HUDEP-2 (cell line): ENCODE measurements around the gene GSTM2.

Experiments used
- DNase-seq, 76 experiments: peaks; one replicate each; lab custom pipeline; 2025; ENCODE audit not compliant: unreplicated experiment in 76 of 76; lab: John Stamatoyannopoulos, UW

Gene GSTM2

DNA sequence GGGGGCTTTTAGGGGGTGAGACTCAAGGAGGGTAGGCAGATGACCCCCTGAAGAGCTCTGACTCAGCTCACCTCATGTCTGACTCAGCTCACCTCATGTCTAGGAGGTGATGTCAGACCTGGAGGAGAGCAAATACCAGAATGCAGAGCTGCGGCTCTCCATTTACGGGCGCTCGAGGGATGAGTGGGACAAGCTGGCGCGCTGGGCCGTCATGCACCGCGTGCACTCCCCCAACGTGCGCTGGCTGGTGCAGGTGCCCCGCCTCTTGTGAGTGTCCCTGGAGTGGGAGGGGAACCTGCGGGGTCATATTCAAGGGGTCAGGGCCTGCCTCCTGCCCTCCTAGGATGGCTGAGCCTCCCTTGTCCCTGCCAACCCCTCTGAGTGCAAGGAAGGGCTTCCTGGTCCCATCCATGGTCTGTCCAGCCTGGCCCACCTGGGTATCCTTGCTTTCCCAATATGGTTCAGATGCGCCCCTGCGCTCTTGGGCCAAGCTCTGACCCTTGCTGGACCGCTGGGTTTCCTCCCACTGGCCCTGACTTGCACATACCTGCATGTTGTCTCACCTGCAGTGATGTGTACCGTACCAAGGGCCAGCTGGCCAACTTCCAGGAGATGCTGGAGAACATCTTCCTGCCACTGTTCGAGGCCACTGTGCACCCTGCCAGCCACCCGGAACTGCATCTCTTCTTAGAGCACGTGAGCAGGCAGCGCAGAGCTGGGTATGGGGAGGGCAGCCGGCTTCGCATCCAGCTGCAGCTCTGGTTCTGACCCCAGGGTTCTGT lies 39.1 kb upstream of the GSTM2 start:
- no peak for DNase-seq

DNA sequence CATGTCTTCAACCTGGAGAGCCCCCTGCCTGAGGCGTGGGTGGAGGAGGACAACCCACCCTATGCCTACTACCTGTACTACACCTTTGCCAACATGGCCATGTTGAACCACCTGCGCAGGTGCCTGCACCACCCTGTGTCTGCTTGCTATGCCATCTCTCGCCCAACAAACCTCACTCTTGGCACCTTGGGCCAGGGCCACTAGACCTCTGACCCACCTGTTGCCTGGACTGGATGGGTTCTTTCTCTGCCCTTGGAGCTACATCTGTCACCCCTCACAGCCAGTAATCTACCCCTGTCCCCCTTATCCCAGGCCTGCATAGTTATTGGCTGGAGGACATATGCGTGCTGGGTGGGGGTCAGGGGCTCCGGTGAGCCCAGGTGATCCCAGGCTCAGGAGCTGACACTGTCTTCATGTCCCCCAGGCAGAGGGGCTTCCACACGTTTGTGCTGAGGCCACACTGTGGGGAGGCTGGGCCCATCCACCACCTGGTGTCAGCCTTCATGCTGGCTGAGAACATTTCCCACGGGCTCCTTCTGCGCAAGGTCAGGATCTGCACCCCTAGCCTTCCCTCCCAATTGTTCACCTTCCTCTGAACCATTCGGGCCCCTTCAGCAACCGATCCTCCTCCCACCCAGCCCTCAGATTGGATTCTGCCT lies 38.4 kb upstream of the GSTM2 start:
- DNase-seq: no peak

DNA sequence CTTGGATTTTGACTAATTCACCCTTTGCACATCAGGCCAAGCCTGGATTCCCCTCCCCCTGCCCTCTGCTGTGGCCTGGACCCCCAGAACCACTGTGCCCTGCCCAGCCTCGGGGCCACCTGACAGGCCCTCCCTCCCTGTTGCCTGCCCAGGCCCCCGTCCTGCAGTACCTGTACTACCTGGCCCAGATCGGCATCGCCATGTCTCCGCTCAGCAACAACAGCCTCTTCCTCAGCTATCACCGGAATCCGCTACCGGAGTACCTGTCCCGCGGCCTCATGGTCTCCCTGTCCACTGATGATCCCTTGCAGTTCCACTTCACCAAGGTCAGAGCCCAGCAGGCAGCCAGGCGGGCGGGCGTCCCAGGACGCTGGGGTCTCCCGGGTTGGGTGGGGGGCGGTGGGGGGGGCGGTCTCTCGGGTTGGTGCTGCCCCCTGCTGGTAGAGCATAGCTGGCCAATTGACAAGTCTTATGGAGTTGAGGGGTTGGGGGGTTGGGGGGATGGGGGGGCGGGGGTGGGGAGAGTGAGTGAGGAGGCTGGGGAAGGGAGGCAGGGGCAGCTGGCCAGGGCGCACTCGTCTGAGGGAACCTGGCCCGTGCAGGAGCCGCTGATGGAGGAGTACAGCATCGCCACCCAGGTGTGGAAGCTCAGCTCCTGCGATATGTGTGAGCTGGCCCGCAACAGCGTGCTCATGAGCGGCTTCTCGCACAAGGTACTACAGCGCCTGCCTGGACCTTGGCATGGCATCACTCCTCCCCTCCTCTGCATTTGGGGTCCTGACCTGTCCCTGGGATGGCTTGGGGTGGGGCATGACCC lies 37.6 kb upstream of the GSTM2 start:
- DNase-seq: peak in 1 of 76 experiments; percentile 15

DNA sequence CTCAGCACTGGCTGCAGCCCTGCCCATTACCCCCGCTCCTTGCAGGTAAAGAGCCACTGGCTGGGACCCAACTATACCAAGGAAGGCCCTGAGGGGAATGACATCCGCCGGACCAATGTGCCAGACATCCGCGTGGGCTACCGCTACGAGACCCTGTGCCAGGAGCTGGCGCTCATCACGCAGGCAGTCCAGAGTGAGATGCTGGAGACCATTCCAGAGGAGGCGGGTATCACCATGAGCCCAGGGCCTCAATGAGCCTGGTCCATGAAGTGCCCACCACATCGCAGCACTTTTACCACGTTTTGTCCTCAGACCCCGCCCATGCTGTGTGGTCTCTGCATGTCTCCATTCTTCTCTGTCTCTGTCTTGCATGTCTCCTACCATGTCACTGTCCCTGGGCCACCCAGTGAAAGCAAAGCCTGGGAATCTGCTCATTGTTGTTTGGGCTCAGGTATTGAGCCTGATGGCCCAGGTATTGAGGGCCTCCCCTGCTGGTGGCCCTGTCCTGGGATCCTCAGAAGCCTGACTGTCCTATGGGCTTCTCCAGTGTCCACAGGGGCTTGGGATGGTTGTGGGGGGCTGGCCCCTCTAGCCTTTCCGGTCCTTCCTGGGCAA lies 36.9 kb upstream of the GSTM2 start:
- no peak for DNase-seq

DNA sequence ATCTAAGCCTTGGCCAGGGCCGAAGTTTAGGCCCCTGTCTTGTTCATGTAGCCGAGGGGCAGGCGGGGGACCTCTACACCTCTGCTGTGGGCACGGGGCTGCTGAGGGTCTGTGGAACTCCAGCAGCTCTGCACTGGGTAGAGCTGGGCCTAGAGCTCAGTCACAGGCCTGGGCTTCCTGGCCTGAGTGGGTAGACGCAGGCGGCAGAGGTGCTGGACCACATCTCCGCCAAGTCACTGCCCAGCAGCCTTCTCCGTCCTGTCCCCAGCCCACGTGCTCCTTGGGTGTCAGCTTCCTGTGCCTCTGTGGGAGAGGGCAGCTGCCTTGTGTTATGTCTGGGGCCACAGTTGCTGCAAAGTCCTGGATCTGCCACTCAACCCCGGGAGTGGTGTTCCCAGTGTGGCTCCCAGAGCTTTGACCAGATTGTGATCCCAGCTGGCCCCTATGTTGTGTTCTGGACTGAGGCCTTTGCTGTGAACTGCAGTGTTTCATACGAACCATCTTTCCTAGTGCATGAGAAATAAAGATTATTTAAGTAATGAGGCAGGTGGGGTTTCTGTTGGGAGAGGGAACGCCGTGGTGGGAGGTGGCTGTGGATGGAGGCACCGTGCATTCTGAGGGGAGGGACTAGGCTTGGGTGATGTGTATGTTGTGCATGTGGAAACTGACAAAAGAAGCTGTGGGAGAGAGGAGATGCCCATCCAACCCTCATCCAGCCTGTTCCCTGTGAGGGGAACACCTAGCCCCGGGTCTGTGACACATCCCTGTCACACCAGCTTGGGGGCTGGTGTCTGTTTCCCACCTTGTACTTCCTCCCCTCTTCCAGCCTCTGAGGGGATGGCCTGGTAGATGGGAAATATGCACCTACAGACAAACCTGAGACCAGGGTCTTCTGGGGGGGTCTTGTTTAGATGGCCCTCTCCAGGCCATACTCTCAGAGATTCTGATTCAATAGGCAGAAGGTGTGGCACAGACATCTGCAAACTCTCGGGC lies 36.0 kb upstream of the GSTM2 start:
- DNase-seq: no peak

DNA sequence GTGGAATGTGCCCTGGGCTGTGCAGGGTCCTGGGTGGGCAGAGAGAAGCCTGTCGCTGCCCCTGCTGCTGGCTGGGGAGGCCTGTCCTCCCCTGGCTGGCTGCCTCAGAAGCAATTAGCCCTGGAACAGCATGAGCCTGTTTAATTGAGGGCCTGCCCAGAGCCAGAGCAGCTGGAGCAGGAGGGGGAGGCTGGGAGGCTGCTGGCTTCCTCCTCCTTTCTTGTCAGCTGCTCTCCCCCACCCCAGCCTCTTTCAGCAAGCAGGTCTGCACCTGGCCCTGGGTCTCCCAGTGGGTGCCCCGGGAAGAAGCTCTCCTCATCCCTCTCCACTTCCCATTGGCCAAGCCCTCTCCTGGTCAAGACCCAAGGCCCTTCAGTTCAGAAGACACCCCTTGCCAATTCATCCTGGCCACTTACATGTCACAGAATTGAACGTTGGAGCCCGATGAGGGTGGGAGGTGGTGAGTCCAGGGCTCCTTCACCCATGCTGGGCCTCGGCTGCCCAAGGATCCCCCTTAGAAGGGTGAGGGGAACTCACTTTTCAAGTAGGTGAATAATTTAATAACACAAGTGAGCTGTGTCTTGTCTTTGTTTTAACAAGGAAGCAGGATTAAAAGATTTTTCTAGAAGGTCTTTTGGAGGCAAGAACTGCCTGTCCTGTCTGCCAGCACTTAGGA lies 35.0 kb upstream of the GSTM2 start:
- no peak for DNase-seq

DNA sequence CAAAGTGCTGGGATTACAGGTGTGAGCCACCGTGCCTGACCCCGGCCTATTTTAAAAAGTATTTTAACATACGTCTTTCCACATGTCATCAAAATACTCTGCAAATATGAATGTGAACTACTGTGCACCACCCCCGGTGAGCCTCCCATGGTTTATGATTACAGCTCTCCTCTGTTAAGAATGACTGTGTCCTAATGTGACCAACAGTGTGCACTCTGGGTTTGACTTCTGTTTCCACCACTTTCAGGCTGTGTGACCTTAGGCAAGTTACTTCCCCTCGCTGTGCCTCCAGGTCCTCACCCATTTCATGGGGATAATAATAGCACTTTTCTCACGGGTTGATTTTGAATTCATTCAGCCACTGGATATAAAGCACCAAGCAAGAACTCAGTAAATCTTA lies 33.6 kb upstream of the GSTM2 start:
- DNase-seq: no peak

DNA sequence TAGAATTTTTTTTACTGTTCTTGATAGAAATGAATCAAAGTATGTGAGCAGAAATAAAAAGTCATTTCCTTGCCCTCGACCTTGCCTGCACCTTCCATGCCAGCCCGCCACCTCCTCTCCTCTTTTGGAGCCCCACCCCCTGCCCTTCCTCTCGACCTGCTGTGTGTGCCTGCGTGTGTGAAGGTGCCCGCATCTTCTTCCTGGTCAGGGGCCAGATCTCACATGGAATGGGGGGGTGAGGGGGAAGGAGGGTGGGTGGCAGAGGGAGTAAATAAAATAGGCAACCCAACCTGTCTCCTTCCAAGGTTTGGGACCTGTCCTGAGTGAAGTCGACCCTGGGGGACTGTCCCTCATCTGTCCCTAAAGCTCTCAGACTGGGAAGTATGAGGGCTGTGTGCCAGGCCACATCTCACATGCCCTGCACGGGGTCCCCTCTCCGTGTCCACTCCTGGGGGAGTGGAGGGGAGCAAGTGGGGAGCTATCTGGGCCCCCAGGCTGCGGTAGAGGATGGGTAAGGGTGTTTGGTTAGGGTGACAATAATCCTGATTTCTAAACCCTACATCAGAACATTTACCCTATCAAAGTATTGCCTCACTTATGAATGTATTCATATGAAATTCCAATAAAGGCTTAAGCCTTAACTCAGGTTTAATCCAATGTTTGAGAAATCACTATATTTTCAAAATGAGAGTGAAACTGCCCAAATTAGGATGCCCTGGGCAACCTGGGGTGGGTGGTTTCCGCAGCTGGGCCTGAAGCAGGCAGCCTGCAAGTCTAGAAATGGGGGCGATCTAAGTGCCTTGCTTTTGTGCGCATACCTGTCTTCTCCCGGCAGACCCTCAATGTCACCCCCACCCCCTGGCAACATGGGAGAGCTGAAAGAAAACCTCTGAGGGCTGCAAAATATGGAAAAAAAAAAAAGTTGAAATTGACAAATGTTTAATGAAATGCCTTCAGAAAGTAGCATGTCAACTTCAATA lies 32.8 kb upstream of the GSTM2 start:
- no peak for DNase-seq

DNA sequence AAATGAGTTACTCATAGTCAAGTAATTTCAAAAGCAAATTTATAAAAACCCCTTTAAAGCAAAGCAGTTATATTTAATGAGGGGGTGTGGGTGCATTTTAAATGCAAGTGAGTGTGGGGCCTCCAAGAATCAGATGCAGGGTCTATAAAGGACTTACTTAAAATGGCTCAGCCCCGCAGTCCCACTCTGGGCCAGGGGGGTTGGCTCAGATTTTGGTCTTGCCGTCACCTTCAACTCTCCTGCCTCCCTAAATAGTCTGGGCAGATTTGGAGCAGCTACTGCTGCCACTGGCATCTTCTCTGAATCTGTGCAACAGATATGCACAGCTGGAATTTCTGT lies 32.0 kb upstream of the GSTM2 start:
- DNase-seq: no peak

DNA sequence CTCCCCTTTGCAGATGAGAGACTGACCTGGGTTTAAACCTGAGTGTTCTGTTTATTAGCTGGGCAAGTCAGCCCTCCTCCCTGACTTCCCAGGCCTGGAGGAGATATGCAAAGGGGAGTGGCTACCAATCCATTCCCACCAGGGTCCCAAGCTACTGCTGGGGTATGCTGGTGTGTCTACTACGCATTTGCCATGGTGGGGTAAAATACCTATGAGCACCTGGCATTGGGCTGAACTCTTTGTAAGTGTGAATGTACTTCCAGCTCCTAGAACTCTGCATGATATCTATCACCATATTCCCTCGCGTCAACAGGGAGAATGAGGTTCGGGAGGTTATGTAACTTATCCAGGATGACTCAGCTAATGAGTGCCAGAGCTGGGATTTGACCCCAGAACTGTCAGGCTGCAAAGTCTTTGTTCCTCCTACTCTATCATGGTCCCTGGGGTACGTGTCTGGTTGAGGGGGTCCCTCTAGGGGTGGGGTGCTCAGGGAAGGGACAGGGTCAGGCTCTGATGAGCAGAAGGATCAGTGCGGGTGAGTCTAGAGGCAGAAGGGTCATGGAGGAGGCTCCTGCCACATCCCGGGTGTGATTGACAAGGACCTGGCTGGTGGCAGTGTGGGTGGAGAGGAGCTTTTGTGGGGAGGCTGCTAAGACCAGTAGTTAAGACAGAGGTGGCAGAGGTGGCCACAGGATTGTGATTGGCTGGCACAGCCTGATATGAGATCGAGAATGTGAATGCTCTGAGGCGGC lies 31.5 kb upstream of the GSTM2 start:
- peak in 12 of 76 experiments; percentile 13 to 43 (median 23) for DNase-seq

DNA sequence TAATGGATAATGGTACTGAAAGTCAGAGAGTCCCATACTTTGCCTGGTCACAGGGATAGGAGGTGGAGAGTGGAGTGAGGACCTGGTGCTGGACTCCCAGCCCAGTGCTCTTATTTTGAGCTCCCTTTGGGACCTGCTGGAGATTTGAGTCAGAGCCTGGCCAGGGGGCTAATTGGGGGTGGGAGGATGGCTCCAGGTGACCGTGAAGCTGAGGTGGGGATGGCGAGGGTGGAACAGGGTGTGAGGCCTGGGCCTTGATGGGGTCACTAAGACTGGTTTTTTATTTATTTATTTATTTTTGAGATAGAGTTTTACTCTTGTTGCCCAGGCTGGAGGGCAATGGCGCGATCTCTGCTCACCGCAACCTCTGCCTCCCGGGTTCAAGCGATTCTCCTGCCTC lies 30.4 kb upstream of the GSTM2 start:
- no peak for DNase-seq

DNA sequence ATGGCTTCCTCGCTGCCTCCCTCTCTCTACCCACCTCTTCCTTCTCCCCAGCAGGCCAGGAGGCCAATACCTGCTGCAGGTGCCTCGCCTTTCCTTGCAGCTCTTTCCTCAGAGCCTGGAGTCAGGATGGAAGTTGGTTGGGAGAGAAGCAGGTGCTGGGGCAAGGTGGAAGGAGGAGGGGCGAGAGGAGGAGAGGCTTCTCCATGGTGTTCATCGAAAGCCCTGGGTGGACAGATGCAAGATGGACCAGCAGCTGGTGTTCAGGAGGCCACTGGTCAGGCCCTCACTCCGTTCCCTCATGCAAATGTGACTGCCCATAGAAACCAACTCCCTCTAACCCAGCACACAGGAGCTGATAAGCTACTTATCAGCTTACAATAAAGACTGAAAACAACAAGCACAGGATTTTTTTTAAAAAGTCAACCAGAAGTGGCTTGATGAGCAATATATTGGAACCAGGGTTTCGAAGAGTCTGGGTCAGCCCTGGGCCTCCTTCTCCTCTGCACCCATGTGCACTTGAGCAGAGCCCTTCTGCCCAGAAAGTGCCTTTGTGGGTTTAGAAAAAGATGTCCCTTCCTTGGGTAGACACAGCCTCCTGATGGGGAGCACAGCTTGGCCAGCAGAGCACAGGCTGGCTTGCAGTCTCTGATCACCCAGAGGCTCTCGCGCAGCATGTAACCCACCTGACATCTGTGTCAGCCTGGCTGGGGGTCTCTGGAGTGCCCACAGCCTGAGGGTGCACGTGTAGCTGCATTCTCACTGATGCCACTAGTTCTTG lies 28.6 kb upstream of the GSTM2 start:
- peak in 10 of 76 experiments; percentile 16 to 47 (median 25) for DNase-seq

DNA sequence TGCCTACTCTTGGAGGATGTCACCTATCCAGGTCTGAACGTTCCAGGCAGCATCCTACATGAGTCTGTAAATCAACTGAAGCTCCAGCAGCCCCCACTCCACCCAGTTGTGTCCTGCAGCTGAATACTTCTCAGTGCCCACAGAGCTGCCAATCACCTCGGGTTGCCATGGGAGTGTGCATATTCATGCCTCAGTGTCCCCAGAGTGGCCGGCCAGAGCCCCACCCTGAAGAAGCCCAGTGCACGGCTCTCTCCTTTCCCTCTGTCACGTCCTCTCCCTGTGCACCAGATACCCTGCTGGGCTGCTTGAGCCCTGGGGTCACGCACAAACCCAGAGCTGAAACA lies 28.0 kb upstream of the GSTM2 start:
- no peak for DNase-seq

DNA sequence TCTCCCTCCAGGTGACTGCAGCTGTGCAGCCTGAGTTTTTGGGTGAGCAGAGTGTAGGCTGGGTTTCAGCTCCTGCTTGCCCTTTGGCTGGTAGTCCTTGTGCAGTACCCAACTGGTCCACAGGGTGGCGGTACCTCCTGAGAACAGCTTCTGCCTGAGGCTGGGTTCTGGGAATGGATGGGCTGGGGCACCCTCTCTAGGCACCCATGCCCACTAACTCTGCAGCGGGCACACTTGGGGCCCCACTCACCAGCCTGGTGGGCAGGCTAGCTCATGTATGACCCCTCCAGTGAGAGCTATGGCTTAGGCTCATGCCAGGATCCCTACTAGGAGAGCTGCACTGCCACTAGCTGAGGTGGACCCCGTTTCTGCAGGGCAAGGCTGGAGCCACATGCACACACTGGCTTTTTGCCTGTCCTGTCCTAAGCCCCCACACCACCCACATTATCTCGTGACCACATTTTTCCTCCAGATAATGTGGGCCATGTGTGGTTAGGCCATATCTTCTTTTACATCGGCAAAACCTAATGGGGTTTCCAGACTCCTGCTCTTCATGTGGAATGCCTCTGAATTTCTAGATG lies 27.5 kb upstream of the GSTM2 start:
- DNase-seq: peak in 75 of 76 experiments; percentile 32 to 96 (median 82)

DNA sequence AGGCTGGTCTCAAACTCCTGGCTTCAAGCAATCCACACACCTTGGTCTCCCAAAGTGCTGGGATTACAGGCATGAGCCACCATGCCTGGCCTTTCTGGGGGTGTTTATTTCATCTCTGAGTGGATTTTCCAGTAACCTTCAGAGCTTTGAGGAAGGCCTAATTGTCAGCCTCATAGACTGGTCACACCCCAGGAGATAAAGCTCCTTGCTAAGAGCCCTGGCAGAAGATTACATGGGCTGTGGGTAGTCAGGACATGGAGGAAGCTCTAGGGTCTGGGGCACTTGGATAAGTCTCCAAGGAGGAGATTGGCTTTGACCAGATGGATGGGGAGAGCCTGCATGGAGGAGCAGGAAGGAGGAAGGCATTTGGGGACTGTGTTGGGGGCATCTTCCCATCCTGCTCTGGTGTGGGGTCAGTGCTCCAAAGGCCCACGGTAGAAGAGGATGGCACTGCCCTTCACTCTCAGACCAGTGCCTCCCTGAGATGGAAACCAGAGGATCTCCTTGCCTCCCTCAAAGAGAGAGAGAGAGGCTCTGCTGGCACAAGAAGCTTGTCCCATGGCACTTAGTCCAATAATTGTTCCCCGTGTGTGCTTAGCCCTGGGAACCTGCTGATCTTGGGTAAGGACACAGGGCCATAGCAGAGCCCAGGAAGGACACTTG lies 26.6 kb upstream of the GSTM2 start:
- peak in 13 of 76 experiments; percentile 11 to 52 (median 30) for DNase-seq

DNA sequence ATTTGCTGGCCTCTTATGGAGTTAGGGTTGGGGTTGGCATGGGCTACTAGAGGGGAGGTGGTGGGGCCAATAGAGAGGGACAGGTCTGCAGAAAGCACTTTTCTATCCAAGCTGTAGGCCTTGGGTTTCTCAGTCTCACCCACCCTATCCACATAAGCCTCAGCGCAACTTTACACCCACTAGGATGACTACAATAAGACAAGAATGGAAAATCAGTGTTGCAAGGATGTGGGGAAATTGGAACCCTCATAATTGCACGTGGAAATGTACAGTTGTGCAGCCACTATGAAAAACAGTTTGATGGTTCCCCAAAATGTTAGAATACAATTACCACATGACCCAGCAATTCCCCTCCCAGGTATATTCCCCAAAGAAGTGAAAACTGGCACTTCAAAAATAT lies 26.0 kb upstream of the GSTM2 start:
- no peak for DNase-seq
